H9 (cell line): ENCODE measurements around the gene SFMBT1. TPM values are rescaled to one million over a fixed set of nuclear protein-coding genes. Genes with fewer than 3 reads are reported as not detected.

ENCODE experiments used
- DNase-seq: peaks from one replicate; pipeline ENCODE4 v3.0.0-alpha.2; 2017
- H2AFZ ChIP-seq: one replicate; pipeline ENCODE4 v1.6.1; 2013; ENCODE audit warnings: mild to moderate bottlenecking, low read length, control low read depth, moderate library complexity
- H2AK5ac ChIP-seq: 2 replicates; pipeline ENCODE4 v1.6.1; 2013; ENCODE audit warnings: low read length, control low read depth, mixed read lengths; ENCODE audit not compliant: insufficient read length
- H2BK120ac ChIP-seq: one replicate; pipeline ENCODE4 v1.6.1; 2013; ENCODE audit warnings: low read depth, mild to moderate bottlenecking, low read length, control low read depth, inconsistent platforms; ENCODE audit not compliant: poor library complexity, severe bottlenecking
- H2BK12ac ChIP-seq: 2 replicates; pipeline ENCODE4 v1.6.1; 2013; ENCODE audit warnings: low read length, control low read depth, mixed read lengths, low read depth; ENCODE audit not compliant: insufficient read length
- H2BK15ac ChIP-seq: 2 replicates; pipeline ENCODE4 v1.6.1; 2013; ENCODE audit warnings: low read depth, low read length, control low read depth
- H2BK20ac ChIP-seq: one replicate; pipeline ENCODE4 v1.6.1; 2013; ENCODE audit warnings: low read depth, mild to moderate bottlenecking, low read length, control low read depth, inconsistent platforms; ENCODE audit not compliant: poor library complexity, severe bottlenecking
- H2BK5ac ChIP-seq: 2 replicates; pipeline ENCODE4 v1.6.1; 2013; ENCODE audit warnings: low read length, control low read depth, mixed read lengths; ENCODE audit not compliant: insufficient read length
- H3K14ac ChIP-seq: 2 replicates; pipeline ENCODE4 v1.6.1; 2013; ENCODE audit warnings: low read length, control low read depth; ENCODE audit not compliant: insufficient read depth
- H3K18ac ChIP-seq: 2 replicates; pipeline ENCODE4 v1.6.1; 2013; ENCODE audit warnings: low read depth, mild to moderate bottlenecking, mixed read lengths, low read length, control low read depth; ENCODE audit not compliant: insufficient read length
- H3K23ac ChIP-seq: 2 replicates; pipeline ENCODE4 v1.6.1; 2013; ENCODE audit warnings: low read length, control low read depth, mixed read lengths, low read depth; ENCODE audit not compliant: insufficient read length
- H3K23me2 ChIP-seq: 2 replicates; pipeline ENCODE4 v1.6.1; 2013; ENCODE audit warnings: low read depth, mild to moderate bottlenecking, mixed read lengths, low read length, control low read depth; ENCODE audit not compliant: insufficient read length, poor library complexity, severe bottlenecking
- H3K27ac ChIP-seq: 2 replicates; pipeline ENCODE4 v1.5.1; 2013; ENCODE audit warnings: low read length, control low read depth, mixed read lengths, low read depth; ENCODE audit not compliant: insufficient read length
- H3K27me3 ChIP-seq: 2 replicates; pipeline ENCODE4 v1.6.1; 2013; ENCODE audit warnings: low read length, control low read depth, inconsistent platforms; ENCODE audit not compliant: insufficient read depth
- H3K4ac ChIP-seq: 2 replicates; pipeline ENCODE4 v1.6.1; 2013; ENCODE audit warnings: low read depth, mild to moderate bottlenecking, control low read depth, inconsistent platforms, low read length, moderate library complexity
- H3K4me1 ChIP-seq: 2 replicates; pipeline ENCODE4 v1.6.1; 2013; ENCODE audit warnings: low read length, control low read depth, inconsistent platforms; ENCODE audit not compliant: insufficient read depth
- H3K4me2 ChIP-seq: 2 replicates; pipeline ENCODE4 v1.6.1; 2013; ENCODE audit warnings: low read length, control low read depth, mixed read lengths; ENCODE audit not compliant: insufficient read length, insufficient read depth
- H3K56ac ChIP-seq: 2 replicates; pipeline ENCODE4 v1.6.1; 2013; ENCODE audit warnings: low read depth, mild to moderate bottlenecking, mixed read lengths, low read length, control low read depth; ENCODE audit not compliant: insufficient read length
- H3K79me1 ChIP-seq: 2 replicates; pipeline ENCODE4 v1.6.1; 2013; ENCODE audit warnings: low read depth, mild to moderate bottlenecking, moderate library complexity, low read length, control low read depth, inconsistent platforms; ENCODE audit not compliant: insufficient read depth, poor library complexity, severe bottlenecking
- H3K79me2 ChIP-seq: 2 replicates; pipeline ENCODE4 v1.6.1; 2013; ENCODE audit warnings: low read length, control low read depth, inconsistent platforms; ENCODE audit not compliant: insufficient read depth
- H3K9ac ChIP-seq: 2 replicates; pipeline ENCODE4 v1.6.1; 2013; ENCODE audit warnings: low read length, control low read depth, mixed read lengths; ENCODE audit not compliant: insufficient read length; ENCODE audit errors: extremely low read depth
- H3K9me3 ChIP-seq: one replicate; pipeline ENCODE4 v1.6.1; 2013; ENCODE audit warnings: low read depth, low read length, inconsistent platforms; ENCODE audit not compliant: control insufficient read depth
- H3T11ph ChIP-seq: one replicate; pipeline ENCODE4 v1.6.1; 2013; ENCODE audit warnings: mild to moderate bottlenecking, low read length, control low read depth, inconsistent platforms
- H4K20me1 ChIP-seq: one replicate; pipeline ENCODE4 v1.6.1; 2013; ENCODE audit not compliant: control insufficient read depth, insufficient read length, insufficient read depth
- H4K5ac ChIP-seq: 2 replicates; pipeline ENCODE4 v1.6.1; 2013; ENCODE audit warnings: low read depth, mild to moderate bottlenecking, mixed read lengths, low read length, control low read depth; ENCODE audit not compliant: insufficient read length
- H4K8ac ChIP-seq: replicated peaks from 2 replicates; pipeline ENCODE4 v1.6.1; 2013; ENCODE audit warnings: low read length, control low read depth, mixed read lengths, low read depth; ENCODE audit not compliant: insufficient read length
- H4K91ac ChIP-seq: 2 replicates; pipeline ENCODE4 v1.6.1; 2013; ENCODE audit warnings: low read depth, mild to moderate bottlenecking, moderate library complexity, mixed read lengths, low read length, control low read depth; ENCODE audit not compliant: insufficient read length
- H3K27ac Mint-ChIP-seq, 3 experiments: 2 replicates in 2 of 3; 3 replicates in 1 of 3; pipeline ENCODE4 v1.8.0; 2020 to 2021; ENCODE audit warnings: mixed read lengths in 3 of 3, mild to moderate bottlenecking in 1 of 3, moderate library complexity in 1 of 3
- H3K27me3 Mint-ChIP-seq: 2 replicates; pipeline ENCODE4 v1.8.0; 2021; ENCODE audit warnings: low read depth, mild to moderate bottlenecking, moderate library complexity, mixed read lengths
- H3K36me3 Mint-ChIP-seq, 3 experiments: 2 replicates in 2 of 3; 3 replicates in 1 of 3; pipeline ENCODE4 v1.8.0; 2020 to 2021; ENCODE audit warnings: low read depth in 3 of 3, mixed read lengths in 3 of 3; ENCODE audit not compliant: insufficient read depth in 1 of 3
- H3K4me1 Mint-ChIP-seq, 2 experiments: 2 replicates each; pipeline ENCODE4 v1.8.0; 2020; ENCODE audit warnings: mixed read lengths in 2 of 2
- H3K4me3 Mint-ChIP-seq, 2 experiments: 2 replicates in 1 of 2; 3 replicates in 1 of 2; pipeline ENCODE4 v1.8.0; 2020 to 2021; ENCODE audit warnings: mild to moderate bottlenecking in 2 of 2, mixed read lengths in 2 of 2, moderate library complexity in 1 of 2
- H3K9me3 Mint-ChIP-seq, 2 experiments: 2 replicates in 1 of 2; 3 replicates in 1 of 2; pipeline ENCODE4 v1.8.0; 2020; ENCODE audit warnings: mild to moderate bottlenecking in 2 of 2, mixed read lengths in 2 of 2, moderate library complexity in 1 of 2
- CTCF ChIP-seq: fragments of 200-600 bp; sonication (generic); conservative IDR thresholded peaks from 3 replicates; pipeline ENCODE4 v1.8.0; 2021; ENCODE audit warnings: antibody characterized with exemption, mild to moderate bottlenecking
- WGBS: extraction: QIAGEN DNeasy Blood & Tissue Kit; methylation state at CpG from one replicate; pipeline ENCODE4 v1.1.7; 2013; ENCODE audit warnings: missing lambda C conversion rate, low lambda C conversion rate, mixed read lengths; ENCODE audit not compliant: insufficient read length; ENCODE audit errors: extremely low coverage; 5-methylcytosine and 5-hydroxymethylcytosine counted together
- total RNA-seq: library from RNA; stranded (reverse); gene quantifications from 2 replicates; pipeline ENCODE4 v1.2.1, GENCODE V29; 2021

Gene SFMBT1
- total RNA-seq, 1 experiment from 2014 or later, result 15.3 TPM

GRCh38 chr3:53065841-53066480 lies 20.1 kb upstream of the SFMBT1 start:
- Histone ChIP-seq H3K18ac (no peak overlapping the region), H3K14ac (no peak overlapping the region), H4K91ac (no peak overlapping the region), H3K56ac (no peak overlapping the region), H4K20me1 (no peaks in the 10 kb centered on the region), H3K9ac (no peak overlapping the region), H3K27ac (no peak overlapping the region), H2BK12ac (no peak overlapping the region), H3K4ac (no peak overlapping the region), H2BK120ac (no peak overlapping the region), H2AFZ (no peak overlapping the region), H4K5ac (no peak overlapping the region), H2BK15ac (no peak overlapping the region), H2BK5ac (no peak overlapping the region), H3K9me3 (no peaks in the 10 kb centered on the region), H2AK5ac (no peak overlapping the region), H3T11ph (no peak overlapping the region), H3K79me2 (no peaks in the 10 kb centered on the region), H3K23me2 (no peaks in the 10 kb centered on the region), H4K8ac (no peak overlapping the region), H3K4me1 (no peaks in the 10 kb centered on the region), H3K27me3 (no peaks in the 10 kb centered on the region), H2BK20ac (no peak overlapping the region), H3K23ac (no peak overlapping the region), H3K79me1 (no peaks in the 10 kb centered on the region), H3K4me2 (no peak overlapping the region)
- no peak for TF ChIP-seq CTCF
- Mint-ChIP-seq H3K27ac (no peak overlapping the region), H3K36me3 (no peaks in the 10 kb centered on the region), H3K9me3 (no peaks in the 10 kb centered on the region; a peak in 1 of 5 replicates), H3K27me3 (peaks cover 18% of the 10 kb centered on the region), H3K4me3 (no peak overlapping the region), H3K4me1 (peaks cover 0 to 9% of the 10 kb centered on the region in 2 experiments; a peak in 1 of 4 replicates)
- no CpG with 5 or more reads among the region's 7 CpGs for WGBS
- DNase-seq, result no peak
